K562 (cell line): ENCODE results near the gene RPS6KA4. TPM values are rescaled to one million over a fixed set of nuclear protein-coding genes. Genes with fewer than 3 reads are reported as not detected.

ENCODE experiments used
- ATAC-seq: fragments of 200-7000 bp; cut with Tn5 transposase; 3 replicates; pipeline ENCODE4 v1.9.1; 2020; ENCODE audit warnings: moderate library complexity
- BruUV-seq: library from RNA; stranded (reverse); fragments of 400-500 nt; replicated peaks from 2 replicates; lab custom pipeline; 2021; lab: Mats Ljungman, UMichigan
- CTCF ChIA-PET: fragments of 300-600 bp; formaldehyde crosslinking; extraction: SDS; loops from one replicate; lab custom pipeline; 2021; ENCODE audit warnings: low intra/inter-chr PET ratio; lab: Yijun Ruan, JAX
- POLR2A ChIA-PET: fragments of 300-600, 350-650 bp; sonication (Branson Sonifier 250); formaldehyde crosslinking; extraction: SDS; loops from one replicate; lab custom pipeline; 2021; ENCODE audit warnings: antibody characterized with exemption, inconsistent platforms; lab: Yijun Ruan, JAX
- DNase-seq, 4 experiments: peaks; one replicate each; pipeline versions ENCODE4 v3.0.0 to v3.0.0-alpha.2; 2011 to 2018; ENCODE audit warnings: low spot score in 3 of 4, mixed read lengths in 3 of 4; ENCODE audit errors: extremely low read depth in 1 of 4
- FAIRE-seq: peaks from 2 replicates; lab custom pipeline; 2011; peaks lifted over from hg19 to GRCh38; lab: Jason Lieb, UNC
- H2AFZ ChIP-seq: 2 replicates; pipeline ENCODE4 v1.6.0; 2011; ENCODE audit warnings: low read depth, low read length, control low read depth, inconsistent platforms
- H3K27ac ChIP-seq: fragments of 200-600 bp; 3 replicates; pipeline ENCODE4 v1.8.0; 2011; ENCODE audit warnings: low read depth, mild to moderate bottlenecking, control low read depth, inconsistent platforms, low read length, moderate library complexity, mixed read lengths; ENCODE audit errors: extremely low read depth
- H3K27me3 ChIP-seq, 2 experiments: fragments of 300-600 bp in 1 of 2; 2 replicates in 1 of 2; 3 replicates in 1 of 2; pipeline versions ENCODE4 v1.6.0 to v1.8.0; 2011; ENCODE audit warnings: inconsistent platforms in 2 of 2, low read length in 2 of 2, mild to moderate bottlenecking in 1 of 2, mixed read lengths in 1 of 2, moderate library complexity in 1 of 2; ENCODE audit not compliant: control insufficient read depth in 2 of 2, insufficient read depth in 2 of 2
- H3K36me3 ChIP-seq: fragments of 300-600 bp; 3 replicates; pipeline ENCODE4 v1.8.0; 2011; ENCODE audit warnings: mild to moderate bottlenecking, low read length, inconsistent platforms; ENCODE audit not compliant: control insufficient read depth, insufficient read depth
- H3K4me1 ChIP-seq, 2 experiments: fragments of 200-600 bp in 1 of 2; replicated peaks in 1 of 2; 2 replicates in 1 of 2; 3 replicates in 1 of 2; pipeline versions ENCODE4 v1.5.1 to v1.8.0; 2011; ENCODE audit warnings: inconsistent platforms in 2 of 2, low read length in 2 of 2, mild to moderate bottlenecking in 1 of 2, mixed read lengths in 1 of 2, moderate library complexity in 1 of 2; ENCODE audit not compliant: control insufficient read depth in 2 of 2, insufficient read depth in 2 of 2
- H3K4me2 ChIP-seq: 2 replicates; pipeline ENCODE4 v1.6.1; 2011; ENCODE audit warnings: low read length, control low read depth, inconsistent platforms, mixed read lengths; ENCODE audit not compliant: insufficient read depth
- H3K4me3 ChIP-seq: fragments of 200-600 bp; sonication (generic), shearing (Covaris generic); 2 replicates; pipeline ENCODE4 v1.5.1; 2016; ENCODE audit warnings: control low read depth, inconsistent platforms
- H3K79me2 ChIP-seq: fragments of 200-600 bp; 3 replicates; pipeline ENCODE4 v1.8.0; 2011; ENCODE audit warnings: low read length, inconsistent platforms; ENCODE audit not compliant: control insufficient read depth, insufficient read depth
- H3K9ac ChIP-seq, 2 experiments: 2 replicates each; pipeline versions ENCODE4 v1.6.0 to v1.6.1; 2011; ENCODE audit warnings: low read depth in 2 of 2, low read length in 2 of 2, control low read depth in 1 of 2, inconsistent platforms in 1 of 2, mild to moderate bottlenecking in 1 of 2, mixed read lengths in 1 of 2; ENCODE audit not compliant: insufficient read depth in 1 of 2
- H3K9me1 ChIP-seq: one replicate; pipeline ENCODE4 v1.6.0; 2011; ENCODE audit warnings: inconsistent platforms, mild to moderate bottlenecking, low read length, moderate library complexity; ENCODE audit not compliant: control insufficient read depth, insufficient read depth
- H3K9me3 ChIP-seq: replicated peaks from 2 replicates; pipeline ENCODE4 v1.5.1; 2011; ENCODE audit warnings: low read depth, low read length, inconsistent platforms; ENCODE audit not compliant: control insufficient read depth, insufficient read depth
- H4K20me1 ChIP-seq: replicated peaks from 2 replicates; pipeline ENCODE4 v1.6.1; 2011; ENCODE audit warnings: low read length, inconsistent platforms, mixed read lengths; ENCODE audit not compliant: control insufficient read depth, insufficient read depth
- CTBP1 ChIP-seq: fragments of 450-650 bp; IDR thresholded peaks from 2 replicates; pipeline ENCODE4 v1.6.1; 2016; ENCODE audit warnings: borderline replicate concordance
- MAX ChIP-seq: sonication (generic); formaldehyde crosslinking; IDR thresholded peaks from 2 replicates; pipeline ENCODE4 v1.9.0; 2022; ENCODE audit warnings: mild to moderate bottlenecking, missing genetic modification reagents
- PREB ChIP-seq: sonication (generic); formaldehyde crosslinking; IDR thresholded peaks from 2 replicates; pipeline ENCODE4 v1.8.1; 2023; ENCODE audit warnings: mild to moderate bottlenecking, missing genetic modification reagents
- RFX5 ChIP-seq: IDR thresholded peaks from 2 replicates; pipeline ENCODE4 v1.6.1; 2011; ENCODE audit warnings: low read depth, mild to moderate bottlenecking, improper control_type of control experiment, low read length
- TRIM24 ChIP-seq, 2 experiments: fragments of 450-650 bp; IDR thresholded peaks; 2 replicates each; pipeline ENCODE4 v1.6.1; 2016
- USF2 ChIP-seq: sonication (generic); formaldehyde crosslinking; IDR thresholded peaks from 2 replicates; pipeline ENCODE4 v1.5.0; 2020; ENCODE audit warnings: missing genetic modification reagents
- ZNF274 ChIP-seq: IDR thresholded peaks from 2 replicates; pipeline ENCODE4 v1.6.1; 2011; ENCODE audit warnings: low read depth, mild to moderate bottlenecking, low read length, moderate library complexity, borderline replicate concordance
- ZNF311 ChIP-seq: fragments of 250-450 bp; sonication (Bioruptor Pico); IDR thresholded peaks from 2 replicates; pipeline ENCODE4 v1.4.0; 2020; ENCODE audit warnings: mild to moderate bottlenecking, moderate library complexity
- WGBS: fragments of 100-300 bp; shearing (Covaris generic); methylation state at CpG from one replicate; pipeline ENCODE4 v1.1.6; 2016; ENCODE audit warnings: low coverage, mixed read lengths; ENCODE audit not compliant: insufficient coverage; ENCODE audit errors: missing lambda C conversion rate; 5-methylcytosine and 5-hydroxymethylcytosine counted together
- in situ Hi-C: fragments of 300-500 bp; cut with MboI; formaldehyde crosslinking; loops from 4 replicates; pipeline ENCODE4 v1.15.0; 2018; ENCODE audit warnings: inconsistent platforms, mixed read lengths
- intact Hi-C: fragments of 100-400 bp; cut with micrococcal nuclease; formaldehyde crosslinking; loops from 2 replicates; pipeline ENCODE4 v1.14.2; 2022
- polyA plus RNA-seq, 8 experiments: library from polyadenylated mRNA; depleted of rRNA in 4 of 8; stranded (reverse) in 5 of 8; unstranded in 3 of 8; fragments of >200 nt; fragmentation: Nextera tagmentation in 2 of 8; fragmentation: Illumina TruSeq in 1 of 8; extraction: Ambion mirVana in 2 of 8; extraction: Trizol in 1 of 8; gene quantifications; 2 replicates each; pipeline versions ENCODE4 v1.2.1 to v1.2.3, GENCODE V29; 2011 to 2014; ENCODE audit warnings: inconsistent platforms in 1 of 8, missing spikeins in 1 of 8
- total RNA-seq, 7 experiments: library from RNA; depleted of rRNA in 6 of 7; stranded (reverse); fragments of >200 nt in 6 of 7; fragmentation: Illumina TruSeq in 2 of 7; extraction: Trizol in 2 of 7; gene quantifications; 2 replicates each; pipeline versions ENCODE4 v1.2.1 to v1.2.3, GENCODE V29; 2011 to 2021; ENCODE audit warnings: low replicate concordance in 1 of 7

The RPS6KA4 gene
- total and polyA plus RNA-seq, 9 of the 15 experiments (the other 6 are each of a cell fraction or from before 2014, with no cell fraction given): 0.15 to 23.8 (median 9.8) TPM

GRCh38 chr11:64406221-64406946 lies 47.4 kb downstream of the RPS6KA4 start (continued):
- TF ChIP-seq USF2 (peak; percentile 53), CTBP1 (no peak)

- H3K4me1 ChIP-seq: no peaks in the 10 kb centered on the region; a peak in 1 of 5 replicates
- DNase-seq (no peak), ATAC-seq (no peak), FAIRE-seq (no peak)
- H3K9ac ChIP-seq: no peak overlapping the region
- POLR2A ChIA-PET: interaction anchor here (1.2 to 2.0 kb wide), 4 partner anchors 11 to 18 kb away, joined by 3 to 6 read pairs (median 4); no protein-coding TSS in a partner anchor
- no peaks in the 10 kb centered on the region for H3K79me2 ChIP-seq
- BruUV-seq: no TSS peak
- H3K36me3 ChIP-seq: no peaks in the 10 kb centered on the region
- in situ Hi-C loops: no loop called here
- no peaks in the 10 kb centered on the region for H3K9me1 ChIP-seq
- H4K20me1 ChIP-seq: no peaks in the 10 kb centered on the region
- TF ChIP-seq TRIM24 (IDR thresholded peaks at IDR 0.05) (no peak), PREB (no peak), ZNF311 (CRISPR knock-in tag) (no peak), ZNF274 (no peak), MAX (CRISPR knock-in tag) (no peak), RFX5 (no peak)
- H3K27me3 ChIP-seq: peaks cover 20 to 34% of the 10 kb centered on the region in 2 experiments
- no peak overlapping the region for H2AFZ ChIP-seq
- H3K9me3 ChIP-seq: no peaks in the 10 kb centered on the region
- CTCF ChIA-PET: no interaction called here
- no peak overlapping the region for H3K4me2 ChIP-seq
- no peak overlapping the region for H3K27ac ChIP-seq
- 42% methylated on average over 9 of the region's 11 CpGs for WGBS
- intact Hi-C loops: loop anchor here (5.0 kb wide), 1 partner anchor 50 kb away; the partner anchor contains the start of gene RPS6KA4
- no peak overlapping the region for H3K4me3 ChIP-seq
Measured at GRCh38 chr11:64407221-64407620, 48.3 kb downstream of the RPS6KA4 start.
